ENCODE results near the gene CNN2. TPM values are rescaled to one million over a fixed set of nuclear protein-coding genes. Genes with fewer than 3 reads are reported as not detected.

CNN2 gene
- total RNA-seq, 1 donor from 2014 or later: 314 TPM

DNA sequence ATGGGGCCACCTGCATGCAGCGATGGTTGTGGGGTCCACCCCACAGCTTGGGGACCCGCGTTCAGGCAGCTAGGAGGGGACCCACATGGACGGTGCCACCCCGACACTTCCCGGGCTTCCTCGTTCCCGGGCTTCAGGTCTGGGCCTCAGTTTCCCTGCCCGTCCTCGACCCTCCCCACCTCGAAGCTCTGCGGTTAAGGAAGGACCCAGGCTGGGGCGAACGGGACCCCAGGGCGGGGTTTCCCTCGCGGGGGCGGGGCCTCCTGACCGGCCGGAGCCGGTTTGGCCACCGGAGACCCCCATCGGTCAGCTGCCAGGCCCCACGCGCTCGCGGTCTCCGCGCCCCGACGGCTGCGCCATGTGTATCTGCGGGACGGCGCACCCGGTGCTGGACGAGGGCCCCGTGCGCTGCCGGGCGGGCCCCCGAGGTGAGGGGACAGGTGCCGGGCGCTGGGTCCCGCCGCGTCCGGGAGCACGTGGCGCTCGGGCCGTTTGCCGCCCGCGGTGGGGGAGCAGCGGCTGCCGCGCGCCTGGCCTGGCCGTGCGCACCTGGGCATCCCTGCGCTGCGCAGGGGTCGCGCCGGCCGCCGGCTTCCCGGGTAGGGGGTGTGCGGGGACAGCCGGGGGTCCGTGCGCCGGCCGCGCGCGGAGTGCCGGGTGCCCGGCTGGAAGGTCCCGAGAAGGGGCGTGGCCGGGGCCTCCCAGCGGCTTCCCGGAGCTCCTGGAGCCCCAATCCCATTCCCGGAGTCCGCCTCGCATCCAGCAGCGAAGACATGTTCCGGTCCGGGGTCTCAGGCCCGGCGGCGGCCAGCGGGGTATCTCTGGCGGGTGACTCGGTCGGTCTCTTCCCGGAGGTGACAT, 44.8 kb downstream of the CNN2 start:
- H3K36me3 ChIP-seq (ENCODE audit: control insufficient read depth, insufficient read depth, low read length): no peaks in the 10 kb centered on the region
- no peak overlapping the region for H3K4me3 ChIP-seq (ENCODE audit: low read depth, low read length)
- peaks cover 36% of the 10 kb centered on the region for H3K27me3 ChIP-seq (ENCODE audit: control insufficient read depth, insufficient read depth, low read length)
- TF ChIP-seq, protein P1, sequence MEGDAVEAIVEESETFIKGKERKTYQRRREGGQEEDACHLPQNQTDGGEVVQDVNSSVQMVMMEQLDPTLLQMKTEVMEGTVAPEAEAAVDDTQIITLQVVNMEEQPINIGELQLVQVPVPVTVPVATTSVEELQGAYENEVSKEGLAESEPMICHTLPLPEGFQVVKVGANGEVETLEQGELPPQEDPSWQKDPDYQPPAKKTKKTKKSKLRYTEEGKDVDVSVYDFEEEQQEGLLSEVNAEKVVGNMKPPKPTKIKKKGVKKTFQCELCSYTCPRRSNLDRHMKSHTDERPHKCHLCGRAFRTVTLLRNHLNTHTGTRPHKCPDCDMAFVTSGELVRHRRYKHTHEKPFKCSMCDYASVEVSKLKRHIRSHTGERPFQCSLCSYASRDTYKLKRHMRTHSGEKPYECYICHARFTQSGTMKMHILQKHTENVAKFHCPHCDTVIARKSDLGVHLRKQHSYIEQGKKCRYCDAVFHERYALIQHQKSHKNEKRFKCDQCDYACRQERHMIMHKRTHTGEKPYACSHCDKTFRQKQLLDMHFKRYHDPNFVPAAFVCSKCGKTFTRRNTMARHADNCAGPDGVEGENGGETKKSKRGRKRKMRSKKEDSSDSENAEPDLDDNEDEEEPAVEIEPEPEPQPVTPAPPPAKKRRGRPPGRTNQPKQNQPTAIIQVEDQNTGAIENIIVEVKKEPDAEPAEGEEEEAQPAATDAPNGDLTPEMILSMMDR (IDR thresholded peaks at IDR 0.05; ENCODE audit: insufficient read depth, low read length, poor library complexity, severe bottlenecking): no peak
- DNase-seq (ENCODE audit: low read depth): no peak

DNA sequence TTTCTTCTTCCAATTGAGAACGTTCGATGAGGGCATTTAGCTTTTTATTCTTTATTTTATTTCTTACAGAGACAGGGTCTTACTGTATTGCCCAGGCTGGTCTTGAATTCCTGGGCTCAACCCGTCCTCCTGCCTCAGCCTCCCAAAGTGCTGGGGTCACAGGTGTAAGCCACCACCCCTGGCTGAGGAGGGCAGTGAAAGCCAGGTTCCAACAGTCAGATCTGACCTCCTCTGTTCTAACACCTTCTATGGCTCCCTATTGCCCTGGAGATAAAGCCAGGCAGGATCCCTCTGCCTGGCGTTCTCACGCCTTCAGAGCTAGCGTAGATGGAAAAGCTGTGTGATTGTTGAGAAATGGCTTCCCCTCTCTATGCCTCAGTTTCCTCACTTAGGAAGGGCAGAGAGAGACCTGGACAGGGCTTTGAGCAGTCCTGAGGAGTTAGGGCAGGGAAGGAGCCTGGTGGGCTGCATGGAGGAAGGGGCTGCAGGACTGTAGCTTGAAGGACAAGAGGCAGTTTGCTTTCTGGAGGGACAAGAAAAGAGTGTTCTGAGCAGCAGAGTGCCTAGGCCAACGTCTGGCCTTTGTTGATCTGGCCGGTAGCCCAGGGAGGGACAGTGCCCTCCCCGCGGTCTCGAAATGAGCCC, 46.1 kb downstream of the CNN2 start:
- DNase-seq (ENCODE audit: low read depth): no peak
- peaks cover 28% of the 10 kb centered on the region for H3K27me3 ChIP-seq (ENCODE audit: control insufficient read depth, insufficient read depth, low read length)
- TF ChIP-seq, protein P1 (IDR thresholded peaks at IDR 0.05; ENCODE audit: insufficient read depth, low read length, poor library complexity, severe bottlenecking): no peak

DNA sequence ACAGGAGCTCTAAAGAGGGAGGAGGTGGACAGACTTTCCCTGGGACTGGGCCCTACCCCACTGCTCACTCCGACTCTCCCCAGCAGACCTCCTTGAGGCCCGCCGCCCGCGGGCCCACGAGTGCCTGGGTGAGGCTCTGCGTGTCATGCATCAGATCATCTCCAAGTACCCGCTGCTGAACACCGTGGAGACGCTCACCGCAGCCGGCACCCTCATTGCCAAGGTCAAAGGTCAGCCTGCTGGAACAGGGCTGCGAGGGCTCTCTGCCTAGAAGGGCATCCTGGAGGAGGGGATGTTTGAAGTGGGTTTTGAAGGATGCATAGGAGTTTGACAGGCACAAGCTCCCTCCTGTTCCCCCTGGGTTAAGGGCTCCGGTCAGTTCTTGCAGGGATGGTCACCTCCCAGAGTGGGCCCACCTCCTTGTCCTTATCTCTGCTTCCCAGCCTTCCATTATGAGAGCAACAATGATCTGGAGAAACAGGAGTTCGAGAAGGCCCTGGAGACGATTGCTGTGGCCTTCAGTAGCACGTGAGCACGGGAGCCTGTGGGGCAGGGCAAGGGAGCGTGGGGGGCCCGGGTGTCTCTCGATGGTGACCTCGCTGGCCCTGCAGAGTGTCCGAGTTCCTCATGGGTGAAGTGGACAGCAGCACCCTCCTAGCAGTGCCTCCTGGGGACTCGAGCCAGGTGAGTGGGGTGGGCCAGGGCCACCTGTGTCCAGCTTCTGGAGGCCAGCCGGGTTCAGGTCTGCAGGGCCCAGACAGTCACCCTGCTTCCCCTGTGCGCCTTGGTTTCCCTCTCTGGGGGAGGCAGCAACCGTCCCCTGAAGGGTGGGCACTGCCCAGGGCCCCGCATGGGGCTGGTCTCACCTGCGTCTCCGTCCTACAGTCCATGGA, 46.9 kb downstream of the CNN2 start:
- DNase-seq (ENCODE audit: low read depth): no peak
- Histone ChIP-seq H3K27me3 (ENCODE audit: control insufficient read depth, insufficient read depth, low read length) (peaks cover 24% of the 10 kb centered on the region), H3K36me3 (ENCODE audit: control insufficient read depth, insufficient read depth, low read length) (no peaks in the 10 kb centered on the region), H3K4me3 (ENCODE audit: low read depth, low read length) (no peak overlapping the region)
- TF ChIP-seq, protein P1 (IDR thresholded peaks at IDR 0.05; ENCODE audit: insufficient read depth, low read length, poor library complexity, severe bottlenecking): no peak

More for the DNA sequence above, 46.1 kb downstream of the CNN2 start:
- H3K36me3 ChIP-seq (ENCODE audit: control insufficient read depth, insufficient read depth, low read length): no peaks in the 10 kb centered on the region
- no peak overlapping the region for H3K4me3 ChIP-seq (ENCODE audit: low read depth, low read length)

DNA sequence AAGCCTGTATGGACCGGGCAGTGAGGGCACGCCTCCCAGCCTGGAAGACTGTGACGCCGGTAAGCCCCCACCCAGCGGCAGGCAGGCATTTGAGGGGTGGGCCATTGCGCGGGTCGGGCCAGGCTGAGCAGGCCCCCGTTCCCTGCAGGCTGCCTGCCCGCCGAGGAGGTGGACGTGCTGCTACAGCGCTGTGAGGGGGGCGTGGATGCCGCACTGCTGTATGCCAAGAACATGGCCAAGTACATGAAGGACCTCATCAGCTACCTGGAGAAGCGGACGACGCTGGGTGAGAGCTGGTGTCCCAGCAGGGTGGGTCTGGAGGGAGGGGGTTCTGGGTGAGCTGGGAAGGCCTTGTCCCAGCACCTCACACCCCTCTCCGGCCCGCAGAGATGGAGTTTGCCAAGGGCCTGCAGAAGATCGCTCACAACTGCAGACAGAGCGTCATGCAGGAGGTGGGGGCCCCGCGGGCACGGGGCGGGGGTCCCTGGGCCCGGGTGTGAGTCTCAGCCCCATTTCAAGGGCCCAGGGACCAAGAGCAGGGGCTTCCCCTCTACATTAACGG, 47.6 kb downstream of the CNN2 start:
- TF ChIP-seq, protein P1 (IDR thresholded peaks at IDR 0.05; ENCODE audit: insufficient read depth, low read length, poor library complexity, severe bottlenecking): no peak
- Histone ChIP-seq H3K4me3 (ENCODE audit: low read depth, low read length) (no peak overlapping the region), H3K27me3 (ENCODE audit: control insufficient read depth, insufficient read depth, low read length) (peaks cover 18% of the 10 kb centered on the region), H3K36me3 (ENCODE audit: control insufficient read depth, insufficient read depth, low read length) (no peaks in the 10 kb centered on the region)
- no peak for DNase-seq (ENCODE audit: low read depth)

DNA sequence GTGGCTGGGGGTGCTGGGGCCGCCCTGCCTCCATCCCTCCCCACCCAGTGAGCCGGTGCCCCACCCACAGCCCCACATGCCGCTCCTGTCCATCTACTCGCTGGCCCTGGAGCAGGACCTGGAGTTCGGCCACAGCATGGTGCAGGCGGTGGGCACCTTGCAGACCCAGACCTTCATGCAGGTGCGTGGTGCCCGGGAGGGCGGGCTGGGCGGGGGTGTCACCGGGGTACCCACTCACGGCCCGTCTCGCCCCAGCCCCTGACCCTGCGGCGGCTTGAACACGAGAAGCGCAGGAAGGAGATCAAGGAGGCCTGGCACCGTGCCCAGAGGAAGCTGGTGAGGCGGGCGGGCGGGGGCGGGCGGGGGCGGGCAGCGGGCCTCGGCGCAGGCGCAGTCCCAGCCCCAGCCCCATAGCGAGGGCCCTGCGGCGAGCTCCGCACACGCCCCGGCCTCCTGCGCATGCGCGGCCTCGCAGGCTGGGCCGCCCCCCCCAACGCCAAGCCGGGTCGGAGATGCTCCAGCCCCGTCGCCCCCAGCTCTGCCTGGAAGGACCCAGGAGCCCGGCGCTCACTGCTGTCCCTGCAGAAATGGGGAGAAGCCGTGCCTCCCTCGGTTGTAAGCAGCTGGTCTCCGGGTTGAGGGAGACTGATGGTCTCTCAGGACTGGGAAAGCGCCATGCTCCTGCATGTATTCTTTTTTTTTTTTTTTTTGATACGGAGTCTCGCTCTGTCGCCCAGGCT, 48.3 kb downstream of the CNN2 start:
- TF ChIP-seq, protein P1 (IDR thresholded peaks at IDR 0.05; ENCODE audit: insufficient read depth, low read length, poor library complexity, severe bottlenecking): no peak
- Histone ChIP-seq H3K36me3 (ENCODE audit: control insufficient read depth, insufficient read depth, low read length) (no peaks in the 10 kb centered on the region), H3K4me3 (ENCODE audit: low read depth, low read length) (no peak overlapping the region), H3K27me3 (ENCODE audit: control insufficient read depth, insufficient read depth, low read length) (peaks cover 12% of the 10 kb centered on the region)
- no peak for DNase-seq (ENCODE audit: low read depth)

Measured in kidney epithelial cell (primary cell).